Breast epithelium (tissue), 4 donors: ENCODE measurements around the gene SEZ6L. TPM values are rescaled to one million over a fixed set of nuclear protein-coding genes. Genes with fewer than 3 reads are reported as not detected.

Experiments
- DNase-seq, 2 donors: peaks; one replicate each; pipeline ENCODE4 v3.0.0-alpha.2; 2019; ENCODE audit warnings: low spot score in 2 of 2
- H3K27ac ChIP-seq, 2 donors: fragments of 200-600 bp; sonication (generic) in 1 of 2; one replicate each; pipeline ENCODE4 v1.5.1; 2016 to 2019; ENCODE audit warnings: mild to moderate bottlenecking in 1 of 2
- H3K27me3 ChIP-seq, 2 donors: fragments of 200-600 bp; sonication (generic) in 1 of 2; one replicate each; pipeline versions ENCODE4 v1.5.1 to v1.6.0; 2017 to 2019; ENCODE audit warnings: control low read depth in 1 of 2, mild to moderate bottlenecking in 1 of 2
- H3K36me3 ChIP-seq: fragments of 200-600 bp; one replicate; pipeline ENCODE4 v1.5.1; 2019
- H3K4me1 ChIP-seq, 2 donors: fragments of 200-600 bp; sonication (generic); one replicate each; pipeline ENCODE4 v1.5.1; 2016 to 2019; ENCODE audit warnings: control low read depth in 1 of 2
- H3K4me3 ChIP-seq, 3 donors: fragments of 200-600 bp; sonication (generic); 1 replicate in 2 of 3; 2 replicates in 1 of 3; pipeline ENCODE4 v1.5.1; 2016 to 2019; ENCODE audit warnings: mild to moderate bottlenecking in 3 of 3, moderate library complexity in 2 of 3
- H3K9me3 ChIP-seq, 2 donors: fragments of 200-600 bp; sonication (generic) in 1 of 2; one replicate each; pipeline ENCODE4 v1.5.1; 2016 to 2019; ENCODE audit warnings: control low read depth in 1 of 2
- CTCF ChIP-seq, 3 donors: fragments of 450-650 bp; IDR thresholded peaks; one replicate each; pipeline ENCODE4 v1.5.1; 2016 to 2017; ENCODE audit warnings: antibody characterized with exemption in 3 of 3, mild to moderate bottlenecking in 3 of 3, moderate library complexity in 3 of 3
- POLR2A ChIP-seq: fragments of 450-650 bp; IDR thresholded peaks from one replicate; pipeline ENCODE4 v1.6.1; 2016; ENCODE audit warnings: antibody characterized with exemption, mild to moderate bottlenecking, moderate library complexity
- POLR2AphosphoS5 ChIP-seq, 3 donors: sonication (generic); formaldehyde crosslinking; IDR thresholded peaks; one replicate each; pipeline ENCODE4 v1.6.1; 2017; ENCODE audit warnings: antibody characterized with exemption in 3 of 3
- intact Hi-C: fragments of 100-400 bp; cut with DNase I; formaldehyde crosslinking; loops from one replicate; pipeline ENCODE4 v1.15.1; 2023; ENCODE audit warnings: low total_unique reads
- total RNA-seq, 3 donors: library from RNA; depleted of rRNA; stranded (reverse); fragments of >200 nt; gene quantifications; one replicate each; pipeline ENCODE4 v1.1.0, GENCODE V29; 2016

The SEZ6L gene
- total RNA-seq, 3 donors from 2014 or later = under 0.01 to 0.16 (median 0.15) TPM

DNA sequence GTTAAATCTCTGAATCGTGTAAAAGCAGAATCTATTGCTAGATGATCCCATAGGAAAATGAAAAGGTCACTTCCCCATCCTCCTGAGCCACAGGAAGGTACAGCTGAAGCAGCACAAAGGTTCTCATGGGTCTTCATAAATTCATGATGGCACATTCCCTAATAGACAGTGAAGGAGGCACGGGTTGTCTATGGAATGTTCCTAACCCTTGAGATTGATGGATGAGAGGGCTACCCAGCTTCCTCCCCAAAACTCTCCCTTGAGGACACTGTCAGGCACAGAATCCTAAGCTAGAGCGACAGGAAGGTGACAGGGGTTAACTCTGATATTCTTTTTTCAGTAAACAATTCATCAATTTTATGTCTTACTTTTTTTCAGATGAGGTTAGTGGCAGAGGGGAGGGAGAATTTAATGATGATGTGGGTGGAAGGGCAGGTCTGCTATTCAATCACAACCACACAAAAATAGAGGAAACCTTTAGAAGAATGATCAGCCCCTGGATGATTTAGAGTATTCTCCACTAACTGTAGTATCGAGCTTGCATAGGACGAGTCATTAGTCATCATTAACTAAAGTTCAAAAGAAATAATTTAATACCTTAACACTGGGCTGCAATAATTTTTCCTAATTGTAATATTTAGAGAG is 33.1 kb downstream of the SEZ6L start:
- TF ChIP-seq CTCF (IDR thresholded peaks at IDR 0.05) (no peak), POLR2AphosphoS5 (IDR thresholded peaks at IDR 0.05) (no peak), POLR2A (no peak)
- H3K27me3 ChIP-seq = peaks cover 0 to 13% of the 10 kb centered on the region in 2 donors
- intact Hi-C loops = no loop called here
- DNase-seq = no peak
- H3K9me3 ChIP-seq = no peaks in the 10 kb centered on the region
- no peaks in the 10 kb centered on the region for H3K4me1 ChIP-seq
- no peak overlapping the region for H3K27ac ChIP-seq
- no peak overlapping the region for H3K4me3 ChIP-seq
- no peaks in the 10 kb centered on the region for H3K36me3 ChIP-seq

GRCh38 chr22:26205494-26205893 is 36.2 kb downstream of the SEZ6L start:
- H3K27ac ChIP-seq = no peak overlapping the region
- H3K4me1 ChIP-seq = no peaks in the 10 kb centered on the region
- H3K9me3 ChIP-seq = peaks cover 0 to 5% of the 10 kb centered on the region in 2 donors
- no peak for DNase-seq
- no peak for TF ChIP-seq POLR2A
- no peak for TF ChIP-seq POLR2AphosphoS5 (IDR thresholded peaks at IDR 0.05)
- no peak for TF ChIP-seq CTCF (IDR thresholded peaks at IDR 0.05)
- no peak overlapping the region for H3K4me3 ChIP-seq
- H3K36me3 ChIP-seq = no peaks in the 10 kb centered on the region
- peaks cover 0 to 13% of the 10 kb centered on the region in 2 donors for H3K27me3 ChIP-seq
- intact Hi-C loops = no loop called here

DNA sequence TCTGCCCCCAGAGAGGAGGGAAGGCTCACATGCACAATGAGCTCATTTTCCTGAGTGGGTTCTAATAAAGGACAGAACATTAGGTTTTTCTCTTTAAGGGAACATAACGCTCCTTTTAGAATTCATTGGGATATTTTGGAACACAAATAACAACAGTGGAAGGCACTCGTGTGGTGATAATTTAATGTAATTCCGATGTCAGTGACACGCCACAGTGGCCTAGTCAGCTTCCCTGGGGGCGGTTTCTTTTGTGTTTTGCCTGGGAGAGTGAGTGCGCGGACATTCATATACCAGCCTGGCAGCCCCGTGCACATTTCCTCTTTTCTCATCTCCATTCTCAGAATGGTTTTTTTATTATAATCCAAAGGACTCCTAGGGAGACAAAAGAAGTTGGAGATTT is 41.1 kb downstream of the SEZ6L start:
- intact Hi-C loops = no loop called here
- no peaks in the 10 kb centered on the region for H3K27me3 ChIP-seq

DNA sequence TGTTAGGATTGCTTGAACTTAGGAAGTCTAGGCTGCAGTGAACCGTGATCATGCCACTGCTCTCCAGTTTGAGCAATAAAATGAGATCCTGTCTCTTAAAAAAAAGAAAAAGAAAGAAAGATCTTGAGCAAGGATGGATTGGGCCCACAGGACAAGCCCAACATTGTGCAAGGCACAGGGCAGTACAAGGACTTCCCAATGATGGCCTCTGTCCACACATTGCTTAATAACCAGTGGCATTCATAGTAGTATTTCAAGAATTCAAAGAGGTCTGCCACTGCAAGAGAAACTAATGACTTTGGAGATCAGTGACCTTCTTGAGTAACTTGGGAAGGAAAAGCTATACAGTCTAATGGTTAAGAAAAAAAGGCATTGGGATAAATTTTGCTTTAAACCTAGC is 44.6 kb downstream of the SEZ6L start:
- Histone ChIP-seq H3K27ac (peak overlapping the region in 1 of 2 donors; percentile 48), H3K9me3 (peaks cover 0 to 5% of the 10 kb centered on the region in 2 donors), H3K4me3 (no peak overlapping the region), H3K36me3 (no peaks in the 10 kb centered on the region), H3K27me3 (peaks cover 0 to 4% of the 10 kb centered on the region in 2 donors), H3K4me1 (no peaks in the 10 kb centered on the region)
- intact Hi-C loops = no loop called here
- TF ChIP-seq POLR2AphosphoS5 (IDR thresholded peaks at IDR 0.05) (no peak), CTCF (IDR thresholded peaks at IDR 0.05) (no peak), POLR2A (no peak)
- DNase-seq = peak in 1 of 2 donors; percentile 33

More for the DNA sequence above, 41.1 kb downstream of the SEZ6L start:
- Histone ChIP-seq H3K4me1 (no peaks in the 10 kb centered on the region), H3K36me3 (no peaks in the 10 kb centered on the region), H3K4me3 (no peak overlapping the region), H3K9me3 (peaks cover 0 to 5% of the 10 kb centered on the region in 2 donors), H3K27ac (no peak overlapping the region)
- no peak for DNase-seq
- TF ChIP-seq CTCF (IDR thresholded peaks at IDR 0.05) (no peak), POLR2A (no peak)

DNA sequence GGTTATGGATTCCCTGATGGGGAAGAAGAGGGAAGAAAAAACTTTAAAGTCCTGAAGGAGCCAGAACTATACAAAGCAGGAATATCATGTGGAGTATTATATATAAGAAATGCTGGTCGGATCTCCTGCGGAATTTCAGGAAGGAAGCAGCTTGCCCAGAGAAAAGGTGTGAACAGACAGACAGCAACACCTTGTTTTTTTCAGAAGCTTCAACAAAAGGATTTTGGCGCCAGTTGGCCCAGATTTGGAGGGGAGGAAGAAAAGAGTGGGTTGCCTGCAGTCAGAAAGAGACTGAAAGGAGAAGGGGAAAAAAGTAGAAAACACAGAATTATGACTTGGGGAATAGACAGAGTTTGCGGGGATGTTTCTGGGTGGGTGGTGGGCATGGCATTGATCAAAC is 45.2 kb downstream of the SEZ6L start:
- H3K27me3 ChIP-seq = peaks cover 0 to 4% of the 10 kb centered on the region in 2 donors
- intact Hi-C loops = no loop called here
- TF ChIP-seq CTCF (IDR thresholded peaks at IDR 0.05) (no peak), POLR2AphosphoS5 (IDR thresholded peaks at IDR 0.05) (no peak), POLR2A (no peak)

More for the DNA sequence above, 45.2 kb downstream of the SEZ6L start:
- Histone ChIP-seq H3K4me1 (no peaks in the 10 kb centered on the region), H3K36me3 (no peaks in the 10 kb centered on the region), H3K9me3 (peaks cover 0 to 3% of the 10 kb centered on the region in 2 donors), H3K27ac (no peak overlapping the region), H3K4me3 (no peak overlapping the region)
- DNase-seq = no peak
